ENCODE measurements around the gene OMA1.
"Not testable (repeated sequence)": the region's sequence is repeated elsewhere in the genome, so short reads cannot be mapped to it uniquely, and the experiment has no call there.

Gene OMA1

GRCh38 chr1:58573705-58574591, 27.4 kb upstream of the OMA1 start:
- DNase-seq, result peak; percentile 13

DNA sequence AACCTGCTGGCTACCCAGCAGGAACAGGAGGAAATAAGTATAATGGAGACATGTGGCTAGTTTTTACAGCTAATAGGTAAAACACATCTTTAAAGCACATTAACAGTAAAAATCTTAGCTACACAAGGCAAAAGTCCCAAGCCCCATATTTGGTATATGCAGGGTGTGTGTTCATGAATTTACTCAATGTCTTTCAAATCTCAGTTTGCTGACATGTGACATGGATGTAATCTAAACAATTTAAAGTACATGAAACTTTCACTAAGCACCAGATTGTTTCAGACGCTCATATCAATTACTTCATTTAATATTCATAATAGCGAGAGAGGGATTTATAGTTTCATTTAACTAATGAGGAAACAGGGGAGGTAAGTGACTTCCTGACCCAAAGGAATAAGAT, 26.6 kb upstream of the OMA1 start:
- no peak for DNase-seq

- no peak for DNase-seq
Observed at GRCh38 chr1:58572690-58573089, 26.2 kb upstream of the OMA1 start.

- DNase-seq, result no peak
Observed at GRCh38 chr1:58571616-58572015, 25.1 kb upstream of the OMA1 start.

- no peak for DNase-seq
Observed at GRCh38 chr1:58570817-58571216, 24.3 kb upstream of the OMA1 start.

- DNase-seq, result no peak
Observed at GRCh38 chr1:58570094-58570493, 23.6 kb upstream of the OMA1 start.

- no peak for DNase-seq
Observed at GRCh38 chr1:58568911-58569310, 22.4 kb upstream of the OMA1 start.

DNA sequence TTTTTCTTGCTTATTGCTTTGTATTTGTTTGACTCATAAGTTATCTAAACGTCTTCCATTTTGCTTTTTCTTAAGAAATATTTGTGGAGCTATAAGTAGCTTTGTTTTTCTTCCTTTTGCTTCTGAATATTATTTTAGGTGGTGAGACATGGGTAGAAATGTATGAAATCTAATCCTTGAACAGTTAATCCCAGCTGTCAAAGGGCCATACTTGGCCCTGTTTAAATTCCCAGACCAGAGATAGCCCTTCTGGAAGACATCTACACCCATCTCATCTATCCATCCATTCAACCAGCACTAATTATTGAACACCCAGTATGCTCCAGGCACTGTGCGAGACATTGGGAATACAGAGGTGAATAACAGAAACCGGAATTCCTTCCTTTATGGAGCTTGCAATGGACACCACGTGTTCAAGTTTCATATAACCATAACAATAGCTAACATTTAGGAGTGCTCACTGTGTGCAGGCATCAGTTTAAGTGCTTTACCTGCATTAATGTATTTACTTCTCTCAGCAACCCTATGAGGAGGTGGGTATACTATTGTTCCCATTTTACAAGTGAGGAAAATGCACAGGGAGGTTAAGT, 21.8 kb upstream of the OMA1 start:
- DNase-seq, result no peak

- no peak for DNase-seq
Observed at GRCh38 chr1:58566339-58566738, 19.8 kb upstream of the OMA1 start.

DNA sequence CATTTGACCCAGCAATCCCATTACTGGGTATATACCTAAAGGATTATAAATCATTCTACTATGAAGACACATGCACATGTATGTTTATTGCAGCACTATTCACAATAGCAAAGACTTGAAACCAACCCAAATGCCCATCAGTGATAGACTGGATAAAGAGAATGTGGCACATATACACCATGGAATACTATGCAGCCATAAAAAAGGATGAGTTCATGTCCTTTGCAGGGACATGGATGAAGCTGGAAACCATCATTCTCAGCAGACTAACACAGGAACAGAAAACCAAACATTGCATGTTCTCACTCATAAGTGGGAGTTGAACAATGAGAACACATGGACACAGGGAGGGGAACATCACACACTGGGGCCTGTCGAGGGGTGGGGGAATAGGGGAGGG, 17.2 kb upstream of the OMA1 start:
- DNase-seq, result not testable (repeated sequence)

DNA sequence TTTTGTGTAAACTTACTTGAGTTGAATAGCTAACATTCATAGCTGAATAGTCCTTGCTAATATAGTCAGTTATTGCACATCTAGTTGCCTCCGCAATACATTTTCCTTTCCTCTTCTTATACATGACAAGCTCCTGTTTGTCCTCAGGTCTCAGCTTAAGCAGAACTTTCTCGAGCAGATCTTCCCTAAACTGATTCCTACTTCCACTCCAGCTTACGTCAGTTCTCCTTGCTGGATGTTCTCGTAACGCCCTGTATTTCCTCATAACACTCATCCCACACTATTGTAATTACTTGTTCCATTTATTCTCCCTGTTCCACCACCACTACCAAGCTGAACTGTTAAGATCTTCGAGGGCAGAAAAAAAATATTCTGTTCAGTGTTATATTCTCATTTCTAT, 15.1 kb upstream of the OMA1 start:
- no peak for DNase-seq

- DNase-seq, result no peak
Observed at GRCh38 chr1:58555393-58555792, 8.9 kb upstream of the OMA1 start.

DNA sequence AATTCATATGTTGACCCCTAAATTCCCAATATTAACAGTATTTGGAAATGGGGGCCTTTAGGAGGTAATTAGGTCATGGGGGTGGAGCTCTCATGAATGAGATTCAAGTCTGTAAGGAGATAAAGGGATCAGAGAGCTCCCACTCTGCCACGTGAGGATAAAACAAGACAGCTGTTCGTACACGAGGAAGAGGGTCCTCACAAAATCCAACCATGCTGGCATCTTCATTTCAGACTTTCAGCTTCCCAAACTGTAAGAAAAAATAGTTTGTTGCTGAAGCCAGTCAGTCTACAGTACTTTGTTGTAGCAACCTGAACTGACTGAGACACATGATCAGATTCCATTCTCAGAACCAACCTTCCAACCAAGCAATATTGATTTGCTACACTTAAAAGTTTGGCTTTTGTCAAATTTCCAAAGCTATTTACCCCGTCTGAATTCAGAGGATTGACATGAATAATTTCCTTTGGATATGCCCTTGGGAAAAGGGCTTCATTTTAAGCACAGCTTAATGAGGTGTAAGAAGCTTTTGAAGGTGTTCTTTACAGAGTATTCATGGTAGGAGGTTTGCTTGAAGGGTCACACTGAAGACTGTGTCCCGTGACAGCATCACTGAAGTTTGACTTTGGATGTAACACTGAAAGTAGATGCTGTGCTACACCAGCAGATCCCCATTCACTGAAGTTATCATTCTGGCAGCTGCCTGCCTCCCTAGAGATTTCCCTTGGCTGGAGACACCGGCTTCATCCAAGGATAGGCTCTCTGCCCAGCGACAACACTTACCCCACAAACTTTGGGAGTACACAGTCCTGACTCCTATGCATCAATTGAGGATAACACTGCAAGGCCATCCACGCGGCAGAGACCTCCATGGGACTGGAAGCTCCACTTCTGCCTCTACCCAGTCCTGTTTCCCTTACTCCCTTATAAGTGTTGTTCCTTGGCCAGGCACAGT, 4.9 kb upstream of the OMA1 start:
- DNase-seq, result no peak

- not testable (repeated sequence) for DNase-seq
Observed at GRCh38 chr1:58549291-58549690, 2.8 kb upstream of the OMA1 start.

GRCh38 chr1:58548371-58548770, 1.8 kb upstream of the OMA1 start:
- no peak for DNase-seq

- DNase-seq, result peak; percentile 79
Observed at GRCh38 chr1:58545591-58546519, 671 bp downstream of the OMA1 start.

DNA sequence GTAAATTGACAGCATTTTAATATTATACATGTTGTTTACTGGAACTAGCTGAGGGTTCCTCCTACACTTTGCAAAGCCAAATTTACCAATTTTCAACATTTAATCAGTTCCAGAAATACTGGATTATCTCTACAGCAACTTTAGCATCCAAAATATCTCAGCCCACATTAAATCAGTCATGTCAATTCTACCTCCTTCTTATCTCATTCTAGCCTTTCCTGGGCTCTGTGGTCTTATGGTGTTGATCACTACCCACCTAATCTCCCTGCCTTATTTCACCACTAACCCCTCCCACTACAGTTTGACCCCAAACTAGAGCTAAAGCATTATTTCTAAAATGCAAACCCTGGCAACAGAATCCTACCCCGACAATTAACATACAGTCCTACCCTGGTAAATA, 3.3 kb downstream of the OMA1 start:
- no peak for DNase-seq

DNA sequence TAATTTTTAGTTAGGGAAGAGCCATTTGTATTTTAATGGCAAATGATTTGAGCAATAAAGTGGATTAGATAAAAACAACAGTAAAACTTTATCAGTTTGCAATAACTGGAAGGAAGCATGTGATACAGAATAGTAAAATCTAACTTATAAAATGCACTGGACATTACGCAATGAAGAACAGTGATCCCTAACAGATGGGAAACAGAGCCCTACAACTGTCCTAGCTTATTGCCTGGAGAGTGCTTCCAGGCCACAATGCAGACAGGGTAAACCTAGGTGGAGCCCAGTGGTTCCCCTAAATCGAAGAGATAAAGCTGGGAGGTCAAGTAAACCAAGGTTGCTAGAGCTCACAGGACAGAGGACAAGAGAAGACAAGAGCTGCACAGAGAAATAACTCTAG, 7.0 kb downstream of the OMA1 start:
- no peak for DNase-seq

DNA sequence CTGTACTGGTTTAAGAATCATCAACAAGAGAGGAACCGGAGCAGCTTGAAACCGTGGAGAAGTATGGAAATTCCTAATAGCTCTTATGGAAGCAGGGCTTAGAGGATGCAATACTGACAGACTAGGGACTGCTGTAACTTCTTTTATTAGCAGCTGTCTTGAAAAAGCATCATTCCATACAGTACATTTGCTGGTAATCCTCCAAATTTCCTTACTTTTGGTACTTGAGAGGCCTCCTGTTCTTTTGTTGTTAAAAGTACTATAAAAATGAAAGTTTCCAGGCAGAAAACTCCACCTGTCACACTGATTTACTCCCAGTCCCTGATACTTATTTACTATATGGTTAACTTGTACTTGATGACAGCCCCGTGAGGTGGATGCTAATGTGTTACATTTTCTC, 7.7 kb downstream of the OMA1 start:
- no peak for DNase-seq

DNA sequence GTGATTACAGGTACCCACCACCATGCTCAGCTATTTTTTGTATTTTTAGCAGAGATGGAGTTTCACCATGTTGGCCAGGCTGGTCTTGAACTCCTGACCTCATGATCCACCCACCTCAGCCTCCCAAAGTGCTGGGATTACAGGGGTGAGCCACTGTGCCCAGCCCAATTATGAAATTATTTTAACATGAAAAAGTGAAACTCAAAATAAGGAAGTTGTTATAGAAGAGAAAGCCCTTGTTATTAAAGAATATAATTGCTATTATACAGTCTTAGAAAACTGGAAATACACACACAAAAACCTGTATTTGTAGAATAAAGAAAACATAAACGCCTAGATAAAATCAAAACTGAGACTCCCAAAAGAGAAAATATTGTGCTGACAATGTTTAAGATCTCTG, 14.7 kb downstream of the OMA1 start:
- DNase-seq, result not testable (repeated sequence)

DNA sequence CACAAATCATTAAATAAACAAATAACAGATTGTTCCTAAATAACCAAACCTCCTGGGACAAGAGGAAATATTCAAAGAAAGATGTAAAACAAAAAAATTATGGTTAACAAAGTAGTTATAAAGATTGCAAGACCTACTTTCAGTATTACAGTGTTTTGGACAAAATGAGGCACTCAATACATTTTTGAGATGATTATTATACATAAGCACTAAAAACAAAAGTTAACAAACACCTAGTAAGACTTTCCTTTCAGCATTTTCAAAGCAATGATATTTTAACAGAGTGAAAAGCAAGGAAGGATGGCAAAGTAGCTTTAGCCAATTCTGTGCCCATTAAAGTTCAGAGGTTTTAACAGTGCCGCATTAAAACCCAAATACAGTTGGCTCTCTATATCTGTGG, 17.2 kb downstream of the OMA1 start:
- no peak for DNase-seq

DNA sequence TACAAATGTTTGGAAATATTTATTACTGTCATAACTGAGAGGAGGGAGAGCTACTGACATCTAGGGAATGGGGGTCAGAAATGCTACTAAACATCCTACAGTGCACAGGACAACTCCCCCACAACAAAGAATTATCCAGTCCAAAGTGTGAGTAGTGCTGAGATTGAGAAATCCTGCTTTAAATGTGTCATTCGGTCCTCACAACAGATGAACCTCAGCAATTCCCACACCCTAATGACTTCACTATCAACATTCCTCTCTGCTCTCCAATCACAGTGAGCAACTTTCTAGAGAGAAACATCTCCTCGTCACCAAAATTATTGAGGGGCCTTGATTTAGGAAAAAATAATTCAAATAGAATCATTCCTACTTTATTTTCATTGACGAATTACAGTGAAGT, 18.0 kb downstream of the OMA1 start:
- no peak for DNase-seq

All from CD4-positive, alpha-beta T cell treated with Interleukin-17A for 4 hours (primary cell).